Measurements from ENCODE around the gene FSD2. TPM values are rescaled to one million over a fixed set of nuclear protein-coding genes. Genes with fewer than 3 reads are reported as not detected.

Gene FSD2
- total RNA-seq, 1 experiment from 2014 or later, result not detected

GRCh38 chr15:82828075-82828474, 22.2 kb upstream of the FSD2 start:
- Histone ChIP-seq H4K91ac (ENCODE audit: insufficient read length, low read depth, low read length) (no peak overlapping the region), H3K9ac (ENCODE audit: extremely low read depth, insufficient read length, low read length) (no peak overlapping the region), H3K14ac (ENCODE audit: insufficient read depth, low read length) (no peak overlapping the region), H4K20me1 (ENCODE audit: control insufficient read depth, insufficient read depth, insufficient read length) (no peaks in the 10 kb centered on the region), H3K18ac (ENCODE audit: insufficient read length, low read depth, low read length) (no peak overlapping the region), H3K79me1 (ENCODE audit: insufficient read depth, low read depth, low read length, poor library complexity, severe bottlenecking) (no peaks in the 10 kb centered on the region), H3K56ac (ENCODE audit: insufficient read length, low read depth, low read length) (no peak overlapping the region), H2BK15ac (ENCODE audit: low read depth, low read length) (no peak overlapping the region), H3K4me1 (ENCODE audit: insufficient read depth, low read length) (no peaks in the 10 kb centered on the region), H3K23me2 (ENCODE audit: insufficient read length, low read depth, low read length, poor library complexity, severe bottlenecking) (no peaks in the 10 kb centered on the region), H2BK5ac (ENCODE audit: insufficient read length, low read length) (no peak overlapping the region), H2AFZ (ENCODE audit: low read length) (no peak overlapping the region), H3K27ac (ENCODE audit: insufficient read length, low read depth, low read length) (no peak overlapping the region), H3K4ac (ENCODE audit: low read depth, low read length) (no peak overlapping the region), H3T11ph (ENCODE audit: low read length) (no peak overlapping the region), H2AK5ac (ENCODE audit: insufficient read length, low read length) (no peak overlapping the region), H3K4me2 (ENCODE audit: insufficient read depth, insufficient read length, low read length) (no peak overlapping the region), H3K27me3 (ENCODE audit: insufficient read depth, low read length) (no peaks in the 10 kb centered on the region), H4K5ac (ENCODE audit: insufficient read length, low read depth, low read length) (no peak overlapping the region), H2BK120ac (ENCODE audit: low read depth, low read length, poor library complexity, severe bottlenecking) (no peak overlapping the region), H3K23ac (ENCODE audit: insufficient read length, low read depth, low read length) (no peak overlapping the region), H2BK12ac (ENCODE audit: insufficient read length, low read depth, low read length) (no peak overlapping the region), H4K8ac (replicated peaks; ENCODE audit: insufficient read length, low read depth, low read length) (no peak overlapping the region), H2BK20ac (ENCODE audit: low read depth, low read length, poor library complexity, severe bottlenecking) (no peak overlapping the region), H3K9me3 (ENCODE audit: control insufficient read depth, low read depth, low read length) (no peaks in the 10 kb centered on the region), H3K79me2 (ENCODE audit: insufficient read depth, low read length) (no peaks in the 10 kb centered on the region)
- TF ChIP-seq CTCF (conservative IDR thresholded peaks at IDR 0.05), result no peak
- Mint-ChIP-seq H3K9me3 (no peaks in the 10 kb centered on the region), H3K4me3 (no peak overlapping the region), H3K27me3 (ENCODE audit: low read depth) (no peaks in the 10 kb centered on the region; the same call in 1 of the 2 replicates), H3K4me1 (no peaks in the 10 kb centered on the region), H3K27ac (no peak overlapping the region), H3K36me3 (ENCODE audit: insufficient read depth in 1 of 3, low read depth in 3 of 3) (peaks cover 7 to 49% (median 26%) of the 10 kb centered on the region in 3 experiments; a peak in 6 of 7 replicates)
- WGBS (ENCODE audit: extremely low coverage, insufficient read length, low lambda C conversion rate), result no CpG with 5 or more reads among the region's 1 CpG
- no peak for DNase-seq
